Suprapubic skin (tissue), 4 donors: Measurements from ENCODE around the gene FCSK. TPM values are rescaled to one million over a fixed set of nuclear protein-coding genes. Genes with fewer than 3 reads are reported as not detected.
"Not testable (repeated sequence)": the region's sequence is repeated elsewhere in the genome, so short reads cannot be mapped to it uniquely, and the experiment has no call there.

Experiments used
- DNase-seq, 2 donors: peaks; one replicate each; pipeline ENCODE4 v3.0.0-alpha.2; 2019; ENCODE audit warnings: low spot score in 2 of 2
- H3K27ac ChIP-seq: fragments of 200-600 bp; sonication (generic); one replicate; pipeline ENCODE4 v1.5.1; 2019
- H3K27me3 ChIP-seq: fragments of 200-600 bp; sonication (generic); one replicate; pipeline ENCODE4 v1.5.1; 2019
- H3K36me3 ChIP-seq: fragments of 200-600 bp; sonication (generic); one replicate; pipeline ENCODE4 v1.5.1; 2019
- H3K4me1 ChIP-seq: fragments of 200-600 bp; sonication (generic); one replicate; pipeline ENCODE4 v1.5.1; 2019
- H3K4me3 ChIP-seq: fragments of 200-600 bp; sonication (generic); one replicate; pipeline ENCODE4 v1.5.1; 2019; ENCODE audit warnings: mild to moderate bottlenecking
- H3K9me3 ChIP-seq: fragments of 200-600 bp; sonication (generic); one replicate; pipeline ENCODE4 v1.5.1; 2019
- CTCF ChIP-seq, 2 donors: fragments of 200-600 bp in 1 of 2; fragments of 450-650 bp in 1 of 2; sonication (generic) in 1 of 2; IDR thresholded peaks; one replicate each; pipeline ENCODE4 v1.5.1; 2016 to 2019; ENCODE audit warnings: antibody characterized with exemption in 2 of 2, mild to moderate bottlenecking in 1 of 2, moderate library complexity in 1 of 2
- EP300 ChIP-seq: sonication (generic); formaldehyde crosslinking; IDR thresholded peaks from one replicate; pipeline ENCODE4 v1.6.1; 2017; ENCODE audit warnings: antibody characterized with exemption
- POLR2A ChIP-seq, 2 donors: fragments of 450-650 bp; IDR thresholded peaks; one replicate each; pipeline ENCODE4 v1.6.1; 2017; ENCODE audit warnings: antibody characterized with exemption in 2 of 2, mild to moderate bottlenecking in 2 of 2, moderate library complexity in 2 of 2
- POLR2AphosphoS5 ChIP-seq, 3 donors: sonication (generic); formaldehyde crosslinking; IDR thresholded peaks; one replicate each; pipeline ENCODE4 v1.6.1; 2017; ENCODE audit warnings: antibody characterized with exemption in 3 of 3
- WGBS: methylation state at CpG from one replicate; pipeline ENCODE4 v1.1.5; 2018; 5-methylcytosine and 5-hydroxymethylcytosine counted together
- total RNA-seq, 4 donors: library from RNA; depleted of rRNA; stranded (reverse); fragments of >200 nt; gene quantifications; one replicate each; pipeline ENCODE4 v1.1.0, GENCODE V29; 2016

The FCSK gene
- total RNA-seq, 4 donors from 2014 or later: 15.7 to 44.7 (median 23.2) TPM

- WGBS: 4% methylated on average over 16 of the region's 86 CpGs
- TF ChIP-seq CTCF (IDR thresholded peaks at IDR 0.05) (peak in 1 of 2 donors; percentile 37), EP300 (no peak), POLR2AphosphoS5 (IDR thresholded peaks at IDR 0.05) (peak in 1 of 3 donors; percentile 19), POLR2A (IDR thresholded peaks at IDR 0.05) (no peak)
- Histone ChIP-seq H3K27me3 (no peaks in the 10 kb centered on the region), H3K4me1 (peaks cover 38% of the 10 kb centered on the region), H3K36me3 (peaks cover 3% of the 10 kb centered on the region), H3K27ac (peak within 1 kb of the TSS; percentile 61), H3K9me3 (no peaks in the 10 kb centered on the region), H3K4me3 (peak within 1 kb of the TSS; percentile 78)
- peak; percentile 95 to 96 for DNase-seq
Observed at GRCh38 chr16:70438969-70439862, 15.2 kb upstream of the FCSK start, which contains the start of gene ST3GAL2. Gene ST3GAL2, minus strand, starts transcription at chr16:70439100. Its CDS starts 40,570 bp downstream, at chr16:70398530.

DNA sequence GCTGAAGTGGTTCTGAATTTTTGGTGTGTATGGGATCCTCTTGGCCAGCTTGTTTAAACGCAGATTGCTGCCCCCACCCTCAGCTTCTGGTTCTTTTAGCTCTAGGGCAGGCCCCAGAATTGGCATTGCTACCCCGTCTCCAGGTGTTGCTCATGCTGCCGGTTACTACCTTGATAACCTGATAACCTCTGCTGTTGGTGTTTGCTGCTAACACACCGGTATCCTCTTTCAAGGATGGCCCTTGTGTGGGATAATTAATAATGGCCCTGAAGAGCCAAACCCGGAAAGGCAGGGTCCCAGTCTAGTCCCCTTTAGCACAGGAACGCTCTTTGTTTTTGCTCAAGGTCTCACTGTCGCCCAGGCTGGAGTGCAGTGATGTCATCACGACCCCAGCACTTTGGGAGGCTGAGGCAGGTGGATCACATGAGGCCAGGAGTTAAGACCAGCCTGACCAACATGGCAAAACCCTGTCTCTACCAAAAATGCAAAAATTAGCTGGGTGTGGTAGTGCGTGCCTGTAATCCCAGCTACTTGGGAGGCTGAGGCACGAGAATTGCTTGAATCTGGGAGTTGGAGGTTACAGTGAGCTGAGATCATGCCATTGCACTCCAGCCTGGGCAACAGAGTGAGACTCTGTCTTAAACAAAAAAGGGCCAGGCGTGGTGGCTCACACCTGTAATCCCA is 14.2 kb upstream of the FCSK start:
- H3K4me3 ChIP-seq: no peak overlapping the region
- DNase-seq: no peak
- no peaks in the 10 kb centered on the region for H3K27me3 ChIP-seq
- no peak overlapping the region for H3K27ac ChIP-seq
- 78% methylated on average over 10 of the region's 11 CpGs for WGBS
- H3K9me3 ChIP-seq: no peaks in the 10 kb centered on the region
- TF ChIP-seq POLR2A (IDR thresholded peaks at IDR 0.05): no peak
- H3K4me1 ChIP-seq: peaks cover 33% of the 10 kb centered on the region
- H3K36me3 ChIP-seq: no peaks in the 10 kb centered on the region

GRCh38 chr16:70441406-70441990 is 12.9 kb upstream of the FCSK start:
- 88% methylated on average over 8 of the region's 8 CpGs for WGBS
- TF ChIP-seq CTCF (IDR thresholded peaks at IDR 0.05): no peak
- TF ChIP-seq POLR2AphosphoS5 (IDR thresholded peaks at IDR 0.05): no peak
- no peak for TF ChIP-seq POLR2A (IDR thresholded peaks at IDR 0.05)
- TF ChIP-seq EP300: no peak
- Histone ChIP-seq H3K27me3 (no peaks in the 10 kb centered on the region), H3K27ac (no peak overlapping the region), H3K9me3 (no peaks in the 10 kb centered on the region), H3K4me3 (no peak overlapping the region), H3K4me1 (peaks cover 26% of the 10 kb centered on the region), H3K36me3 (no peaks in the 10 kb centered on the region)
- DNase-seq: no peak

DNA sequence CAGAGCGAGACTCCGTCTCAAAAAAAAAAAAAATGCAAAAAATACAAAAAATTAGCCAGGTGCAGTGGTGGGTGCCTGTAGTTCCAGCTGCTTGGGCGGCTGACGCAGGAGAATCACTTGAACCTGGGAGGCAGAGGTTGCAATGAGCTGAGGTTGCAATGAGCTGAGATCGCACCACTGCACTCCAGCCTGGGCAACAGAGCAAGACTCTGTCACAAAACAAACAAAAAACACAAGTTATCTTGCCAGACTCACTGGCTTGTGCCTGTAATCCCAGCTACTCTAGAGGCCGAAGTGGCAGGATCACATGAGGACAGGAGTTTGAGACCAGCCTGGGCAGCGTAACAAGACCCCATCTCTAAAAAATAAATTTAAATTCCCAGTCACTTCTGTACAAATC is 12.1 kb upstream of the FCSK start:
- DNase-seq: no peak
- H3K27ac ChIP-seq: no peak overlapping the region
- TF ChIP-seq POLR2A (IDR thresholded peaks at IDR 0.05) (no peak), POLR2AphosphoS5 (IDR thresholded peaks at IDR 0.05) (no peak)
- H3K4me3 ChIP-seq: no peak overlapping the region
- peaks cover 18% of the 10 kb centered on the region for H3K4me1 ChIP-seq
- H3K27me3 ChIP-seq: no peaks in the 10 kb centered on the region
- no peaks in the 10 kb centered on the region for H3K9me3 ChIP-seq
- no peaks in the 10 kb centered on the region for H3K36me3 ChIP-seq
- WGBS: 86% methylated on average over 7 of the region's 7 CpGs

DNA sequence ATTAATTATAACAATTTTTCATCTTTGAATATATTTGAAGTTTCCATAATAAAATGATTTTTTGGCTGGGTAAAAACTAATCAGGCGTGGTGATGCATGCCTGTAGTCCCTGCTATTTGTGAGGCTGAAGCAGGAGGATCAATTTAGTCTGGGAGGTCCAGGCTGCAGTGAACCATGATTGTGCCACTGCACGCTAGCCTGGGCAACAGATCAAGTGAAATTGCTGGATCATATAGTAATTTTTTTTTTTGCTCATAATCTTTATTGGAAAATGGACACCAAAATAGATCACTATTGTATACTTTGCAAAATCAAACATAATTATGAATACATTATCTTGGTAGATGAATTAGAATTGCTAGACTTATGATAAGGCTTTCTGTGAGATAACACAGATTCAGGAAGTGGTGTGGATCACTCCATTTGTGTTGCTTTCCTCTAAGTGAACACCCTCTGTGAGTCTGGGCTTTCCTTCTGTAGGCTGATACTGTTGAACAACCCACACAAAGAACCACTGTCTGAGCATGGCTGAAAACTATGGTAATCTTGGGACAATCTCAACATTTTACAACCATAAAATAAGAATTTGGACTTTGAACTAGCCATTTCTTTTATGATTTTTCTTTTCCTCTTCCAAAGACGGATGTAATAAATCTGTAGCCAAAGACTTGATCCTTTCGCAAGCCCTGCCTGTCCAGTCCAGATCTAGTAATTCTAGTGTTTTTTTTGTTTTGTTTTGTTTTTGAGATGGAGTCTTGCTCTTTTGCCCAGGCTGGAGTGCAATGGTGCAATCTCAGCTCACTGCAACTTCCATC is 9.9 kb upstream of the FCSK start:
- H3K4me1 ChIP-seq: peaks cover 3% of the 10 kb centered on the region
- H3K27ac ChIP-seq: no peak overlapping the region
- no peak for TF ChIP-seq POLR2AphosphoS5 (IDR thresholded peaks at IDR 0.05)

DNA sequence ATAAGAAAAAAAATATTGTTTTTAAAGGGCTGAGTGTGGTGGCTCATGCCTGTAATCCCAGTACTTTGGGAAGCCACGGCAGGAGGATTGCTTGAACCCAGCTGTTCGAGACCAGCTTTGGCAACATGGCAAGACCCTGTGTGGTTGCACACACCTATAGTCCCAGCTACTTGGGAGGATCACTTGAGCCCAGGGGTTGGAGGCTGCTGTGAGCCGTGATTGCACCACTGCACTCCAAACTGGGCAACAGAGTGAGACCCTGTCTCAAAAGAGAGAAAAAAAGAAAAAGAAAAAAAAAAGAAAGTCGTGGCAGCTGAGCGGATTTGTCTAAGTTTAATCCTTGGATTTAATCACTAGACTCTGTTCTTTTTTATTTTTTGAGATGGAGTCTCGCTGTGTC is 6.3 kb upstream of the FCSK start:
- no peak for DNase-seq
- H3K36me3 ChIP-seq: no peaks in the 10 kb centered on the region
- H3K9me3 ChIP-seq: no peaks in the 10 kb centered on the region
- TF ChIP-seq POLR2AphosphoS5 (IDR thresholded peaks at IDR 0.05): no peak
- TF ChIP-seq CTCF (IDR thresholded peaks at IDR 0.05): no peak
- no peak for TF ChIP-seq EP300
- TF ChIP-seq POLR2A (IDR thresholded peaks at IDR 0.05): no peak
- whole genome bisulfite sequencing: 90% methylated on average over 6 of the region's 6 CpGs
- H3K27me3 ChIP-seq: no peaks in the 10 kb centered on the region
- H3K27ac ChIP-seq: no peak overlapping the region
- H3K4me1 ChIP-seq: no peaks in the 10 kb centered on the region
- no peak overlapping the region for H3K4me3 ChIP-seq

More for the DNA sequence above, 9.9 kb upstream of the FCSK start:
- DNase-seq: no peak
- H3K27me3 ChIP-seq: no peaks in the 10 kb centered on the region
- no peak overlapping the region for H3K4me3 ChIP-seq
- H3K36me3 ChIP-seq: no peaks in the 10 kb centered on the region
- 70% methylated on average over 4 of the region's 4 CpGs for WGBS
- no peaks in the 10 kb centered on the region for H3K9me3 ChIP-seq

GRCh38 chr16:70450142-70451003 is 4.0 kb upstream of the FCSK start:
- H3K36me3 ChIP-seq, H3K9me3 ChIP-seq, H3K27me3 ChIP-seq, H3K27ac ChIP-seq, DNase-seq: not testable (repeated sequence)
- WGBS: 79% methylated on average over 29 of the region's 37 CpGs
- H3K4me1 ChIP-seq: peaks cover 11% of the 10 kb centered on the region
- H3K4me3 ChIP-seq: peak overlapping the region; percentile 19

DNA sequence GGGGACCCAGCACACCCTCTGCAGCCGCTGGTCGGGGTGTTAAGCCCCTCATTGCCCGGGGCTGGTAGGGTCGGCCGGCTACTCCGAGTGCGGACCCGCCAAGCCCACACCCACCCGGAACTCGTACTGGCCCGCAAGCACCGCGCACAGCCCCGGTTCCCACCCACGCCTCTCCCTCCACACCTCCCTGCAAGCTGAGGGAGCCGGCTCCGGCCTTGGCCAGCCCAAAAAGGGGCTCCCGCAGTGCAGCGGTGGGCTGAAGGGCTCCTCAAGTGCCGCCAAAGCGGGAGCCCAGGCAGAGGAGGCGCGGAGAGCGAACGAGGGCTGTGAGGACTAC is 3.4 kb upstream of the FCSK start:
- not testable (repeated sequence) for H3K9me3 ChIP-seq
- WGBS: 51% methylated on average over 9 of the region's 25 CpGs
- peak overlapping the region; percentile 19 for H3K4me3 ChIP-seq

More for the DNA sequence above, 3.4 kb upstream of the FCSK start:
- peak in 1 of 2 donors; percentile 50 for DNase-seq
- H3K36me3 ChIP-seq, H3K27me3 ChIP-seq, H3K27ac ChIP-seq: not testable (repeated sequence)
- peaks cover 17% of the 10 kb centered on the region for H3K4me1 ChIP-seq
